Colonic mucosa (tissue), 4 donors: ENCODE results near the gene ARF3. TPM values are rescaled to one million over a fixed set of nuclear protein-coding genes. Genes with fewer than 3 reads are reported as not detected.

Experiments used
- DNase-seq: peaks from one replicate; pipeline ENCODE4 v3.0.0-alpha.2; 2020
- H3K27ac ChIP-seq: fragments of 200-600 bp; one replicate; pipeline ENCODE4 v1.8.0; 2021
- H3K27me3 ChIP-seq: fragments of 200-600 bp; one replicate; pipeline ENCODE4 v1.8.0; 2021
- H3K36me3 ChIP-seq: fragments of 200-600 bp; one replicate; pipeline ENCODE4 v1.8.0; 2021
- H3K4me1 ChIP-seq: fragments of 200-600 bp; one replicate; pipeline ENCODE4 v1.8.0; 2021; ENCODE audit warnings: mild to moderate bottlenecking
- H3K4me3 ChIP-seq: fragments of 200-600 bp; one replicate; pipeline ENCODE4 v1.8.0; 2021
- H3K9ac ChIP-seq, 2 donors: one replicate each; pipeline ENCODE4 v1.7.0; 2013; ENCODE audit warnings: control low read depth in 2 of 2, low read depth in 2 of 2, low read length in 2 of 2
- H3K9me3 ChIP-seq: fragments of 200-600 bp; one replicate; pipeline ENCODE4 v1.8.0; 2021
- intact Hi-C: fragments of 100-400 bp; cut with DNase I; formaldehyde crosslinking; loops from one replicate; pipeline ENCODE4 v1.14.1; 2022
- total RNA-seq, 2 donors: library from RNA; stranded (reverse); fragmentation: NEBNext Ultra II Directional in 1 of 2; extraction: Animal tissue kit (Norgen Biotek cat#: 25700) in 1 of 2; gene quantifications; one replicate each; pipeline ENCODE4 v1.2.1, GENCODE V29; 2021
- TF ChIP-seq, protein P1 (sequence below): fragments of 200-600 bp; IDR thresholded peaks from one replicate; pipeline ENCODE4 v1.8.0; 2022; ENCODE audit warnings: antibody characterized with exemption, mild to moderate bottlenecking
- donor health status: healthy.
- donor health status: DM: no; HTN: no; CAD: no.
- donor health status: DM: no; HTN: no; CAD: no.

Gene ARF3
- total RNA-seq, 2 donors from 2014 or later: 255 to 261 TPM

GRCh38 chr12:48985901-48986300 lies 28.6 kb upstream of the ARF3 start:
- no peaks in the 10 kb centered on the region for H3K36me3 ChIP-seq
- TF ChIP-seq, protein P1, sequence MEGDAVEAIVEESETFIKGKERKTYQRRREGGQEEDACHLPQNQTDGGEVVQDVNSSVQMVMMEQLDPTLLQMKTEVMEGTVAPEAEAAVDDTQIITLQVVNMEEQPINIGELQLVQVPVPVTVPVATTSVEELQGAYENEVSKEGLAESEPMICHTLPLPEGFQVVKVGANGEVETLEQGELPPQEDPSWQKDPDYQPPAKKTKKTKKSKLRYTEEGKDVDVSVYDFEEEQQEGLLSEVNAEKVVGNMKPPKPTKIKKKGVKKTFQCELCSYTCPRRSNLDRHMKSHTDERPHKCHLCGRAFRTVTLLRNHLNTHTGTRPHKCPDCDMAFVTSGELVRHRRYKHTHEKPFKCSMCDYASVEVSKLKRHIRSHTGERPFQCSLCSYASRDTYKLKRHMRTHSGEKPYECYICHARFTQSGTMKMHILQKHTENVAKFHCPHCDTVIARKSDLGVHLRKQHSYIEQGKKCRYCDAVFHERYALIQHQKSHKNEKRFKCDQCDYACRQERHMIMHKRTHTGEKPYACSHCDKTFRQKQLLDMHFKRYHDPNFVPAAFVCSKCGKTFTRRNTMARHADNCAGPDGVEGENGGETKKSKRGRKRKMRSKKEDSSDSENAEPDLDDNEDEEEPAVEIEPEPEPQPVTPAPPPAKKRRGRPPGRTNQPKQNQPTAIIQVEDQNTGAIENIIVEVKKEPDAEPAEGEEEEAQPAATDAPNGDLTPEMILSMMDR: no peak
- H3K27ac ChIP-seq: no peak overlapping the region
- H3K4me3 ChIP-seq: no peak overlapping the region
- H3K9ac ChIP-seq: no peak overlapping the region
- H3K9me3 ChIP-seq: no peaks in the 10 kb centered on the region
- peaks cover 25% of the 10 kb centered on the region for H3K27me3 ChIP-seq
- no peak for DNase-seq
- peaks cover 7% of the 10 kb centered on the region for H3K4me1 ChIP-seq
- intact Hi-C loops: loop anchor here (5.0 to 10.0 kb wide), 2 partner anchors 64 to 131 kb away; partner anchors contain the start of gene DDX23

DNA sequence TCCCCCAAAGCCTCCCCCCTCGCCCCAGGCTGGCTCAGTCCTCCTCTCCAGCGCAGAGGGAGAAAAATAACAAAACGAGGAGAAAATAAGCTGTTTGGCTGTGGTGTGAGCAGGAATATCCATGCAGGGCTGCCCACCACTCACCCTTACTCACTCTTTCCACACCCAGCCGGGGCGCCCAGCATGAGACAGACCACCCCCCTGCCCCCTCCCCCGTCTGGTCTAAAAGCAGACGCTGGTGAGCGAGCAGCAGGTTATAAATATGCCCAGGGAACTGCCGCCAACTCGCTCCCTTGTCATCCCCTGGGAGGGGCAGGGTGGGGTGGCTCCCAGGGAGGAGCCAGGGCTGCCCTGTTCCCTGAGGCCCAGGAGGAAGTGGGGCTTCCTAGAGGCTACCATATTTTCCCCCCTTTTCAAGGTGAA lies 28.2 kb upstream of the ARF3 start:
- TF ChIP-seq, protein P1: no peak
- Histone ChIP-seq H3K9ac (no peak overlapping the region), H3K27ac (no peak overlapping the region), H3K36me3 (no peaks in the 10 kb centered on the region), H3K9me3 (no peaks in the 10 kb centered on the region), H3K4me1 (peaks cover 11% of the 10 kb centered on the region), H3K27me3 (peaks cover 29% of the 10 kb centered on the region), H3K4me3 (no peak overlapping the region)
- intact Hi-C loops: loop anchor here (5.0 to 10.0 kb wide), 2 partner anchors 63 to 131 kb away; partner anchors contain the start of gene DDX23
- peak; percentile 60 for DNase-seq

- no peak for DNase-seq
- H3K36me3 ChIP-seq: no peaks in the 10 kb centered on the region
- peaks cover 59% of the 10 kb centered on the region for H3K27me3 ChIP-seq
- TF ChIP-seq, protein P1: no peak
- intact Hi-C loops: loop anchor here (10.0 kb wide), 1 partner anchor 128 kb away; the partner anchor contains the start of gene DDX23
- no peak overlapping the region for H3K9ac ChIP-seq
- no peak overlapping the region for H3K4me3 ChIP-seq
- no peaks in the 10 kb centered on the region for H3K9me3 ChIP-seq
- H3K4me1 ChIP-seq: peaks cover 36% of the 10 kb centered on the region
- no peak overlapping the region for H3K27ac ChIP-seq
These were observed 25.3 kb upstream of the ARF3 start for GRCh38 chr12:48982397-48983080.

- Histone ChIP-seq H3K4me1 (peaks cover 36% of the 10 kb centered on the region), H3K4me3 (peak overlapping the region; percentile 27), H3K36me3 (no peaks in the 10 kb centered on the region), H3K9me3 (no peaks in the 10 kb centered on the region), H3K27me3 (peaks cover 63% of the 10 kb centered on the region), H3K27ac (no peak overlapping the region), H3K9ac (peak overlapping the region in 1 of 2 donors; percentile 5)
- TF ChIP-seq, protein P1: no peak
- no peak for DNase-seq
- intact Hi-C loops: loop anchor here (10.0 kb wide), 1 partner anchor 127 kb away; the partner anchor contains the start of gene DDX23
These were observed 24.5 kb upstream of the ARF3 start for GRCh38 chr12:48981757-48982157.

DNA sequence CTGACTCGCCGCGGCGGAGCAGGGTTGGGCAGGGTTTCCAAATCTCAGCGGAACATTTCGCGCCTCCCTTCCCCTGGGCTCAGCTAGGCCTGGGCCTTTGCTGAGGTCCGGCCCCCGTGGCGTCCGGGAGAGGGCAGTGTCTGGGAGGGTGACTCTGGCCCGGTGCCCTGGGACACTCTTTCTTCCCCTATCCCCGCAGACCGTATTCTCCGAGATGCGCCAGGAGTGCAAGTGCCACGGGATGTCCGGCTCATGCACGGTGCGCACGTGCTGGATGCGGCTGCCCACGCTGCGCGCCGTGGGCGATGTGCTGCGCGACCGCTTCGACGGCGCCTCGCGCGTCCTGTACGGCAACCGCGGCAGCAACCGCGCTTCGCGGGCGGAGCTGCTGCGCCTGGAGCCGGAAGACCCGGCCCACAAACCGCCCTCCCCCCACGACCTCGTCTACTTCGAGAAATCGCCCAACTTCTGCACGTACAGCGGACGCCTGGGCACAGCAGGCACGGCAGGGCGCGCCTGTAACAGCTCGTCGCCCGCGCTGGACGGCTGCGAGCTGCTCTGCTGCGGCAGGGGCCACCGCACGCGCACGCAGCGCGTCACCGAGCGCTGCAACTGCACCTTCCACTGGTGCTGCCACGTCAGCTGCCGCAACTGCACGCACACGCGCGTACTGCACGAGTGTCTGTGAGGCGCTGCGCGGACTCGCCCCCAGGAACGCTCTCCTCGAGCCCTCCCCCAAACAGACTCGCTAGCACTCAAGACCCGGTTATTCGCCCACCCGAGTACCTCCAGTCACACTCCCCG lies 23.9 kb upstream of the ARF3 start:
- Histone ChIP-seq H3K36me3 (no peaks in the 10 kb centered on the region), H3K9ac (peak overlapping the region; percentile 5 to 28), H3K27ac (no peak overlapping the region), H3K9me3 (no peaks in the 10 kb centered on the region), H3K4me1 (peaks cover 36% of the 10 kb centered on the region), H3K27me3 (peaks cover 61% of the 10 kb centered on the region), H3K4me3 (peak overlapping the region; percentile 27)
- intact Hi-C loops: loop anchor here (10.0 kb wide), 1 partner anchor 126 kb away; the partner anchor contains the start of gene DDX23
- DNase-seq: no peak
- TF ChIP-seq, protein P1: no peak
